Activated CD4-positive, alpha-beta T cell treated with anti-CD3 and anti-CD28 coated beads, Interleukin-2, Interleukin-4, amounts not matched to agents 100 ng/mL and 50 ng/mL, durations not matched to agents 16 hours and 8 hours (primary cell): Measurements from ENCODE around the gene SIPA1.

Experiments
- DNase-seq: peaks from one replicate; pipeline ENCODE4 v3.0.0-alpha.2; 2020; ENCODE audit warnings: low spot score

The SIPA1 gene

GRCh38 chr11:65607614-65608426, 30.1 kb upstream of the SIPA1 start:
- DNase-seq = no peak

- no peak for DNase-seq
Observed at GRCh38 chr11:65609229-65609628, 28.7 kb upstream of the SIPA1 start.

GRCh38 chr11:65609665-65610064, 28.2 kb upstream of the SIPA1 start:
- no peak for DNase-seq

- no peak for DNase-seq
Observed at GRCh38 chr11:65610404-65610803, 27.5 kb upstream of the SIPA1 start.

- DNase-seq = no peak
Observed at GRCh38 chr11:65611028-65611757, 26.7 kb upstream of the SIPA1 start.

- no peak for DNase-seq
Observed at GRCh38 chr11:65611758-65612603, 25.9 kb upstream of the SIPA1 start.

- DNase-seq = no peak
Observed at GRCh38 chr11:65612691-65613090, 25.2 kb upstream of the SIPA1 start.

- no peak for DNase-seq
Observed at GRCh38 chr11:65613091-65613928, 24.6 kb upstream of the SIPA1 start.

- peak; percentile 100 for DNase-seq
Observed at GRCh38 chr11:65615229-65615949, 22.5 kb upstream of the SIPA1 start, which contains the start of gene PCNX3. Gene PCNX3 (plus strand): TSS chr11:65615776. CDS start chr11:65616312, 536 bp downstream.

- peak; percentile 57 for DNase-seq
Observed at GRCh38 chr11:65615950-65616574, 21.8 kb upstream of the SIPA1 start.

- DNase-seq = peak; percentile 15
Observed at GRCh38 chr11:65616575-65617001, 21.3 kb upstream of the SIPA1 start.

- DNase-seq = no peak
Observed at GRCh38 chr11:65617136-65617850, 20.6 kb upstream of the SIPA1 start.

- no peak for DNase-seq
Observed at GRCh38 chr11:65617990-65618751, 19.7 kb upstream of the SIPA1 start.

- DNase-seq = no peak
Observed at GRCh38 chr11:65618763-65619162, 19.1 kb upstream of the SIPA1 start.

GRCh38 chr11:65619281-65619928, 18.5 kb upstream of the SIPA1 start:
- no peak for DNase-seq

- DNase-seq = no peak
Observed at GRCh38 chr11:65620666-65621065, 17.2 kb upstream of the SIPA1 start.

GRCh38 chr11:65621460-65621859, 16.4 kb upstream of the SIPA1 start:
- DNase-seq = no peak

- no peak for DNase-seq
Observed at GRCh38 chr11:65622011-65622410, 15.9 kb upstream of the SIPA1 start.
